T-cell (primary cell): ENCODE measurements around the gene TEX14. TPM values are rescaled to one million over a fixed set of nuclear protein-coding genes. Genes with fewer than 3 reads are reported as not detected.

Experiments used
- ATAC-seq, 4 experiments: fragments of 200-7000 bp in 3 of 4; fragments of 150-1000 bp in 1 of 4; cut with Tn5 transposase; replicated peaks in 1 of 4; 1 replicate in 3 of 4; 2 replicates in 1 of 4; pipeline ENCODE4 v1.10.0; 2021; ENCODE audit warnings: moderate library complexity in 3 of 4, mild to moderate bottlenecking in 2 of 4, moderate number of reproducible peaks in 1 of 4
- CTCF ChIA-PET, 2 donors: fragments of 300-600 bp; sonication (Branson Sonifier 250); formaldehyde crosslinking; loops; one replicate each; lab custom pipeline; 2022; ENCODE audit warnings: antibody characterized with exemption in 2 of 2; lab: Charles Lee
- POLR2A ChIA-PET, 2 donors: fragments of 300-600 bp; sonication (Branson Sonifier 250); formaldehyde crosslinking; loops; one replicate each; lab custom pipeline; 2022; ENCODE audit warnings: antibody characterized with exemption in 2 of 2; lab: Charles Lee
- DNase-seq, 35 experiments: peaks; one replicate each; pipeline versions ENCODE4 v3.0.0 to v3.0.0-alpha.2; 2013 to 2023
- H3K27ac ChIP-seq: one replicate; pipeline ENCODE4 v1.5.1; 2013; ENCODE audit warnings: low read length
- H3K27me3 ChIP-seq, 2 experiments: replicated peaks in 1 of 2; 1 replicate in 1 of 2; 2 replicates in 1 of 2; pipeline versions ENCODE4 v1.6.1 to v1.7.0; 2013; ENCODE audit warnings: low read length in 1 of 2, mixed read lengths in 1 of 2; ENCODE audit not compliant: control insufficient read depth in 2 of 2, insufficient read depth in 2 of 2; ENCODE audit errors: extremely low read depth in 1 of 2
- H3K36me3 ChIP-seq, 2 donors: 1 replicate in 1 of 2; 2 replicates in 1 of 2; pipeline versions ENCODE4 v1.6.1 to v1.7.0; 2013; ENCODE audit warnings: low read length in 1 of 2; ENCODE audit not compliant: control insufficient read depth in 2 of 2, insufficient read depth in 1 of 2; ENCODE audit errors: extremely low read depth in 1 of 2
- H3K4me1 ChIP-seq, 2 experiments: 1 replicate in 1 of 2; 2 replicates in 1 of 2; pipeline versions ENCODE4 v1.6.1 to v1.7.0; 2013; ENCODE audit warnings: low read length in 2 of 2, mixed read lengths in 1 of 2; ENCODE audit not compliant: insufficient read depth in 2 of 2, control insufficient read depth in 1 of 2; ENCODE audit errors: extremely low read depth in 1 of 2
- H3K4me3 ChIP-seq, 2 donors: 1 replicate in 1 of 2; 2 replicates in 1 of 2; pipeline versions ENCODE4 v1.5.1 to v1.7.0; 2013; ENCODE audit warnings: mild to moderate bottlenecking in 2 of 2, low read length in 1 of 2, moderate library complexity in 1 of 2; ENCODE audit not compliant: control insufficient read depth in 1 of 2; ENCODE audit errors: extremely low read depth in 1 of 2
- H3K9me3 ChIP-seq: 2 replicates; pipeline ENCODE4 v1.7.0; 2013
- H3K27ac Mint-ChIP-seq, 2 donors: one replicate each; pipeline ENCODE4 v1.8.0; 2020 to 2021; ENCODE audit warnings: mild to moderate bottlenecking in 2 of 2, mixed read lengths in 2 of 2
- H3K27me3 Mint-ChIP-seq, 2 donors: one replicate each; pipeline ENCODE4 v1.8.0; 2021 to 2022; ENCODE audit warnings: mixed read lengths in 2 of 2
- H3K36me3 Mint-ChIP-seq: one replicate; pipeline ENCODE4 v1.8.0; 2021; ENCODE audit warnings: mixed read lengths
- H3K4me1 Mint-ChIP-seq, 3 donors: one replicate each; pipeline ENCODE4 v1.8.0; 2020 to 2022; ENCODE audit warnings: mixed read lengths in 3 of 3, mild to moderate bottlenecking in 1 of 3
- H3K4me3 Mint-ChIP-seq, 3 donors: one replicate each; pipeline ENCODE4 v1.8.0; 2020 to 2022; ENCODE audit warnings: mild to moderate bottlenecking in 3 of 3, mixed read lengths in 3 of 3, moderate library complexity in 3 of 3
- H3K9me3 Mint-ChIP-seq, 3 donors: one replicate each; pipeline ENCODE4 v1.8.0; 2020 to 2022; ENCODE audit warnings: mixed read lengths in 3 of 3
- WGBS: methylation state at CpG from one replicate; pipeline ENCODE4 v1.1.5; 2013; ENCODE audit warnings: missing lambda C conversion rate; ENCODE audit not compliant: insufficient coverage; 5-methylcytosine and 5-hydroxymethylcytosine counted together
- total RNA-seq, 35 experiments: library from RNA in 6 of 35; stranded (reverse) in 6 of 35; fragments of 120-200 nt in 1 of 35; gene quantifications; one replicate each; pipeline versions ENCODE4 v1.2.1 to v1.2.4 and lab custom pipeline; 2013 to 2026

Gene TEX14
- total RNA-seq, 5 donors from 2014 or later (not counting 1 experiment from before 2014, with no cell fraction given) = 0.59 to 1.2 (median 0.73) TPM

- no peak overlapping the region for H3K27ac Mint-ChIP-seq
- H3K9me3 ChIP-seq = no peaks in the 10 kb centered on the region
- peaks cover 0 to 8% (median 5%) of the 10 kb centered on the region in 3 donors for H3K4me1 Mint-ChIP-seq
- H3K27me3 ChIP-seq = peaks cover 0 to 4% of the 10 kb centered on the region in 2 experiments
- 100% methylated on average over 1 of the region's 1 CpG for WGBS
- H3K36me3 Mint-ChIP-seq = no peaks in the 10 kb centered on the region
- POLR2A ChIA-PET = no interaction called here
- ATAC-seq (no peak), DNase-seq (no peak)
- H3K9me3 Mint-ChIP-seq = no peaks in the 10 kb centered on the region
- H3K36me3 ChIP-seq = no peaks in the 10 kb centered on the region
- H3K4me3 ChIP-seq = no peak overlapping the region
- no peak overlapping the region for H3K4me3 Mint-ChIP-seq
- peaks cover 2 to 5% of the 10 kb centered on the region in 2 experiments for H3K4me1 ChIP-seq
- no peak overlapping the region for H3K27ac ChIP-seq
- H3K27me3 Mint-ChIP-seq = no peaks in the 10 kb centered on the region
- CTCF ChIA-PET = no interaction called here
Measured at GRCh38 chr17:58626905-58627304, 64.9 kb downstream of the TEX14 start.

GRCh38 chr17:58624751-58625150, 67.1 kb downstream of the TEX14 start:
- no peak overlapping the region for H3K27ac Mint-ChIP-seq
- Histone ChIP-seq H3K36me3 (no peaks in the 10 kb centered on the region), H3K4me1 (no peaks in the 10 kb centered on the region), H3K4me3 (no peak overlapping the region), H3K27ac (no peak overlapping the region), H3K9me3 (no peaks in the 10 kb centered on the region), H3K27me3 (peaks cover 0 to 5% of the 10 kb centered on the region in 2 experiments)
- DNase-seq (no peak), ATAC-seq (no peak)
- WGBS = no CpG with 5 or more reads among the region's 1 CpG
- H3K9me3 Mint-ChIP-seq = no peaks in the 10 kb centered on the region
- H3K4me3 Mint-ChIP-seq = no peak overlapping the region
- H3K27me3 Mint-ChIP-seq = no peaks in the 10 kb centered on the region
- ChIA-PET CTCF (no interaction called here), POLR2A (interaction anchor here in 1 of 2 donors (0.7 kb wide), 1 partner anchor 763 kb away, joined by 6 read pairs; no protein-coding TSS in a partner anchor)
- no peaks in the 10 kb centered on the region for H3K4me1 Mint-ChIP-seq
- no peaks in the 10 kb centered on the region for H3K36me3 Mint-ChIP-seq

- Histone ChIP-seq H3K4me3 (no peak overlapping the region), H3K36me3 (no peaks in the 10 kb centered on the region), H3K27me3 (peaks cover 0 to 5% of the 10 kb centered on the region in 2 experiments), H3K27ac (no peak overlapping the region), H3K4me1 (no peaks in the 10 kb centered on the region), H3K9me3 (no peaks in the 10 kb centered on the region)
- DNase-seq = no peak
- no peaks in the 10 kb centered on the region for H3K4me1 Mint-ChIP-seq
- H3K4me3 Mint-ChIP-seq = no peak overlapping the region
- WGBS = no CpG with 5 or more reads among the region's 3 CpGs
- ChIA-PET POLR2A (no interaction called here), CTCF (no interaction called here)
- no peaks in the 10 kb centered on the region for H3K9me3 Mint-ChIP-seq
- H3K27me3 Mint-ChIP-seq = no peaks in the 10 kb centered on the region
- H3K27ac Mint-ChIP-seq = no peak overlapping the region
- ATAC-seq = no peak
- H3K36me3 Mint-ChIP-seq = no peaks in the 10 kb centered on the region
Measured at GRCh38 chr17:58621174-58621573, 70.7 kb downstream of the TEX14 start.

- Mint-ChIP-seq H3K9me3 (no peaks in the 10 kb centered on the region), H3K4me3 (no peak overlapping the region), H3K27me3 (no peaks in the 10 kb centered on the region), H3K36me3 (no peaks in the 10 kb centered on the region), H3K27ac (no peak overlapping the region), H3K4me1 (peaks cover 0 to 3% (median 3%) of the 10 kb centered on the region in 3 donors)
- ChIA-PET CTCF (no interaction called here), POLR2A (no interaction called here)
- Histone ChIP-seq H3K27ac (no peak overlapping the region), H3K4me1 (no peaks in the 10 kb centered on the region), H3K4me3 (no peak overlapping the region), H3K27me3 (peaks cover 0 to 5% of the 10 kb centered on the region in 2 experiments), H3K36me3 (no peaks in the 10 kb centered on the region), H3K9me3 (no peaks in the 10 kb centered on the region)
- DNase-seq (no peak), ATAC-seq (no peak)
- 100% methylated on average over 1 of the region's 2 CpGs for WGBS
Measured at GRCh38 chr17:58618336-58618735, 73.5 kb downstream of the TEX14 start.

- POLR2A ChIA-PET = no interaction called here
- CTCF ChIA-PET = no interaction called here
- no peaks in the 10 kb centered on the region for H3K36me3 Mint-ChIP-seq
- H3K9me3 ChIP-seq = no peaks in the 10 kb centered on the region
- no peaks in the 10 kb centered on the region for H3K9me3 Mint-ChIP-seq
- H3K27ac Mint-ChIP-seq = no peak overlapping the region
- H3K27me3 ChIP-seq = peaks cover 0 to 2% of the 10 kb centered on the region in 2 experiments
- no peak overlapping the region for H3K4me3 Mint-ChIP-seq
- DNase-seq (no peak), ATAC-seq (no peak)
- no peaks in the 10 kb centered on the region for H3K27me3 Mint-ChIP-seq
- peaks cover 0 to 3% (median 3%) of the 10 kb centered on the region in 3 donors for H3K4me1 Mint-ChIP-seq
- H3K27ac ChIP-seq = no peak overlapping the region
- H3K4me3 ChIP-seq = no peak overlapping the region
- H3K36me3 ChIP-seq = no peaks in the 10 kb centered on the region
- H3K4me1 ChIP-seq = no peaks in the 10 kb centered on the region
- 49% methylated on average over 2 of the region's 3 CpGs for WGBS
Measured at GRCh38 chr17:58617563-58617962, 74.3 kb downstream of the TEX14 start.

GRCh38 chr17:58615768-58616659, 75.8 kb downstream of the TEX14 start:
- DNase-seq (no peak), ATAC-seq (no peak)
- Mint-ChIP-seq H3K27ac (no peak overlapping the region), H3K4me1 (peaks cover 0 to 3% (median 3%) of the 10 kb centered on the region in 3 donors), H3K27me3 (no peaks in the 10 kb centered on the region), H3K9me3 (no peaks in the 10 kb centered on the region), H3K4me3 (no peak overlapping the region), H3K36me3 (no peaks in the 10 kb centered on the region)
- CTCF ChIA-PET = no interaction called here
- H3K36me3 ChIP-seq = no peaks in the 10 kb centered on the region
- 100% methylated on average over 2 of the region's 5 CpGs for WGBS
- no peak overlapping the region for H3K27ac ChIP-seq
- H3K9me3 ChIP-seq = no peaks in the 10 kb centered on the region
- no peak overlapping the region for H3K4me3 ChIP-seq
- no peaks in the 10 kb centered on the region for H3K27me3 ChIP-seq
- H3K4me1 ChIP-seq = no peaks in the 10 kb centered on the region
- POLR2A ChIA-PET = interaction anchor here in 1 of 2 donors (0.8 kb wide), 1 partner anchor 882 kb away, joined by 3 read pairs; no protein-coding TSS in a partner anchor
